ENCODE results near the gene SCN3B.

SCN3B gene

DNA sequence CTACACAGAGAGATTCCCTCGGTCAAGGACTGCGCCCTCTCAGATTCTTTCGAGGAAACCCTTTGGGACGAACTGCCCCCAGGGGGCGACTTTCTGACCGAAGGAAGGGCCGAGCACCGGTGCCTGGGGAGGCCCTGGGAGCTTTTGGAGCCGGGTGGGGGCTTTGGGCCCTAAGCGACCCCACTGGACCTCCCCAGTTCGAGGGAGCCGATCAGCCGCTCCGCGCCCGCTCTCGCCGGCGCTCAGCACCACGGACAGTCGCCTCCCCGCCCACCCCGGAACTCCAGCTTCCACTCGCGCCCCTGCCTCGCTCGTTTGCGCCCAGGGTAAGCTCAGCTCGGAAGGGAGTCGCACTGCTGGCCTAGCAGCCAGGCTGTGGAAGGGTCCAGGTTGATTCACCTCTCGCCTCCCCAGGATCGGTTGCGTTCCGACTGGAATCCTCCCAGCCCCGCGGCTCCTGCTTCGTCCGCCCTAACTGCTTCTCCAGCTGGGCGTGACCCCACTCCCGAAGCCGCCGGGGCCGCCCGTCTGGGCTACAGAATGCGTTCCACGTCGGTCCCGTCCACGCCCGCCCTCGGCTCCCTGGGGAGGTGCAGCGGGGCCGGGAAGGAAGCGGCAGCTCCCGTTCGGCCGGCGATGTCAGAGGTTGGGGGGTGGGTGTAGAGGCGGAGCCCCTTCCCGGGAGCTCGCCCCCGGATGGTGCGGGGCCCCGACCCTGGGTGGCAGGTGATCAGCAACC, 428 bp downstream of the SCN3B start:
- no peak for DNase-seq

- no peak for DNase-seq
Observed at GRCh38 chr11:123653483-123653826, 969 bp downstream of the SCN3B start.

- no peak for DNase-seq
Observed at GRCh38 chr11:123652599-123652998, 1.8 kb downstream of the SCN3B start.

GRCh38 chr11:123650901-123651300, 3.5 kb downstream of the SCN3B start:
- DNase-seq: no peak

- no peak for DNase-seq
Observed at GRCh38 chr11:123645286-123645975, 9.0 kb downstream of the SCN3B start.

DNA sequence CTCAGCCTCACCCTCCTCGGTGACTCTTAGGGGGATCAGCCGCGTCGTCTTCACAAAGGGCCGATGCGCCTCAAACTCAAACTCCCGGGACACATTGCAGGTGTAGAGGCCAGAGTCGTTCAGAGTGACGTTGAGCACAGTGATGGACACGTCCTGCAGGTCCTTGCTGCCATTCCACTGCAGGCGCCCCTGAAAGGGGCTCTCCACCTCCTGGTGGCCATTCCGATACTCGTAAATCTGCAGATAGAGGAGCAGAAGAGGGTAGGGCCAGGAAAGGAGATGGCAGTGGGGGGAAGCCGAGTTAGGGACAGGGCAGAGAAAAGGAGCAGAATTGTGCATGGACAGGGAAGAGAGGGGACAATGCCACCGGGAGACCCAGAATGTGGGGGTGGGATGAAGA, 12.0 kb downstream of the SCN3B start:
- no peak for DNase-seq

- no peak for DNase-seq
Observed at GRCh38 chr11:123641495-123641840, 13.0 kb downstream of the SCN3B start.

- peak in 1 of 2 donors; percentile 39 for DNase-seq
Observed at GRCh38 chr11:123640677-123641494, 13.5 kb downstream of the SCN3B start.

GRCh38 chr11:123640029-123640428, 14.4 kb downstream of the SCN3B start:
- no peak for DNase-seq

DNA sequence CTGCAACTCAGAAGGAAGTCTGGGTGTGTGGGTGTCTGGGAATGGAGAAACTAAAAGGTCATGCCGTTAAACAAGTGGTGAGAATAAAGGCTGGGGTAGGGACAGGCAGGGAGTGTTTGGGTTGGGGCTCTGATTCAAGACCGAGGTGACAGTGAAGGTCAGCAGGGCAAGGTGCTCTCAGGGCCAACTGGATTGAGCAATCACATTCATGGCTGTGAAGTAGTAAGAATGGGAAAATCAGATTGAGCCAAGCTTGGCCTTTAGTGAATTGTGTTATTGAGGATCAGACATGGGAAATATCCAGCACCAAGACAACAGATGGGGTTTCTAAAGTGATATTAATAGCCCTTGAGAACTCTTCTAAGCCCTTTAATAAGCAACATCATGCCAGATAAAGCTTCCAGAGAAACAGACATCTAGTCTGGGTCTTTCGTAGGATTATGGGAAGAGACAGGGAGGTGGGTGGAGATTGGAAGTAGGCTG, 24.3 kb downstream of the SCN3B start:
- no peak for DNase-seq

DNA sequence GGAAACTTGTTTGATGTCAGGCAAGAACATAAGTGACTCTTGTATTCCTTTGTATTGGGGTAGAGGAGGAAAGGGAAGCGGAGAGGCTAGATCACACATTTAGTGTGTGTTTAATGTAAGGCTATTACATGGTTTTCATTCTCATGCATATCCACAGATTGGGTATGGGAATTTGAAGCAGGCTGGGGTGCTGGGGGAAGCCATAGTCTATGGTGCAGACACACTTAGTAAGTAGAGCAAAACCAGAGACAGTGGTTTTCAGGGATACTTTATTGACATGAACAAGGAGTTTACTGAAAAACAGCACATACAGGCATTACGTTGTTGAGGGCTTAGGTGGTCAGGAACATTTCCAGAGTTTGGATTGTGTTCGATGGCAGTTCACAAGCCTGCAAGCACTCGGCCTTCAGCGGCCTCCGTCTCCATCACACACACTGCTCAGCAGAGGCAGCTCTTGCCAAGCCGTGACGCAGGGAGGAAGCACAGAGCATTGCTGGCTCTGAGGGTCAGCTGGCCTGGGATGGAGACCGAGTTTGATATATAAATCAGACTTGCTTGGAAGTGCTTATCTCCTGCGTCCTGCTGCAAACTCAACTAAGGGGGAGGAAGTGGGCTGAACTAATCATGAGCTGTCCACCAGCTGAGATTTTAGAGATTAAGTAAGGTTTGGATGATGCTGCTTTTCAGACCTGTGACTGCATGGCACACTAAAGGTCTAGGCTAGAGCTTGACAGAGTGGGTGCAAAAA, 25.3 kb downstream of the SCN3B start:
- no peak for DNase-seq

DNA sequence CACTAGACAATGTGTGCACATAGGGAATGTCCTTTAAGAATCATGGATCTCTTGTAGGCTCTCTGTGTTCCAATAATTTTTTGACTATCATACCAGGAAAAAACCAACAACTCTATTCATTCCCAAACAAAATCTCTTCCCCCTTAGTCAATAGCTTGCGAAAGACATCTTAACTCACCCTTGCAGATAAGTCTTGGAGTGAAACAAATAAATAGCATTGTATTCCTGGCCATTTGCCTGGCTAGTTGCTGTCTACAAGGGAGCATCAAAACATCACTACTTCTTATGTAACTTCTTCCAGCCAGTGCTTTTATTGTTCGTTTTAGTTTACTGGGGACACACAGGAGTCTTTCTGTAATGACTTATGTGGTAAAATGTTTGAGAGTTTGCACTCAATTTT, 29.4 kb downstream of the SCN3B start:
- no peak for DNase-seq

DNA sequence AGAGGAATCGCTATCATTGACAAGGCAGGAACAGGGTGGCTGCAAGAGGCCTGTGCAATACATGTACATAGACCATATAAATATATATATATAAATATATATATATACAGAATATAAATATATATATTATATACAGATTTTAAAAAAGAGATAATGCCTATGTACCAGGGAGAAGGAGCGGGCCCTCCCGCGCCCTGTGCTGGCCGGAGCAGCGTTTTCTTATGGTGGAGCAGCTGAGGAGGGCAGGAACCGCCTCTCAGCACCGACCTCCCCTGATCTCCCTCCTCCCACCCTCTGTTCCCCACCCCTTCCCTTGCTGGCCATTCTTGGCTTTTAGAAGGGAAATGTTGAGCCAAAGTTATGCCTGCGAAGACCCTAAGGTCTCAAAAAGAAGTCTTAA, 31.8 kb downstream of the SCN3B start:
- no peak for DNase-seq

DNA sequence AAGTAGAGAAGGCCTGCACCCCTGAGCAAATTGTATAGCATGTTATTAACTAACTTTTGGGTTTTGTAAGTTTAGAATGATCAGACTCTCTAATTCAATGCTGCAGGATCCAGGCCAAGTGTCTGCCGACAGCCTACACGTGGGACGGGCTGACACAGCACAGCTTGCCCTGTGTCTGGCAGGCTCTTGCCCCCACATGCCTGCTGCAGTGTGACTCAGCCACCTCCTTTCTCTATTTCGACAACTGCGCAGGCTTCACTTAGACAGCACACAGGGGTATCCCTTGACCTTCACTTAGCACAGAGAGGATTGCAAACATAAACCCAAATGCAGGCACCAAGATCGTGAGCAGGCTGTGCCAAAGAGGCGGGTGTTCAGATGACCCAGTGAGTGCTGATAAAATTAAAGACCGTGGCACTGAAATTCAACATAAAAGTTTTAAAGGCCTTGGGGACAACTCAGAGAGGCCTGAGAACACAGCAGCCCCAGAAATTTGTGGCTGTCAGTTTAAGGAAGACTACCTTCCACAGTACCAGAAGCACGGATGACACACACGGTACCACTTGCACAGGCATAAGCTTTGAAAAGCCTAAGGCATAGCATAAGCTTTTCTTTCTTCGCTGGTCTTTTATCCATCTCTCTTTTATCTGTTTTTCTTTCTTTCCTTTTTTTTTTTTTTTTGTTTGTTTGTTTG, 37.8 kb downstream of the SCN3B start:
- DNase-seq: no peak

GRCh38 chr11:123611698-123612097, 42.7 kb downstream of the SCN3B start:
- no peak for DNase-seq

DNA sequence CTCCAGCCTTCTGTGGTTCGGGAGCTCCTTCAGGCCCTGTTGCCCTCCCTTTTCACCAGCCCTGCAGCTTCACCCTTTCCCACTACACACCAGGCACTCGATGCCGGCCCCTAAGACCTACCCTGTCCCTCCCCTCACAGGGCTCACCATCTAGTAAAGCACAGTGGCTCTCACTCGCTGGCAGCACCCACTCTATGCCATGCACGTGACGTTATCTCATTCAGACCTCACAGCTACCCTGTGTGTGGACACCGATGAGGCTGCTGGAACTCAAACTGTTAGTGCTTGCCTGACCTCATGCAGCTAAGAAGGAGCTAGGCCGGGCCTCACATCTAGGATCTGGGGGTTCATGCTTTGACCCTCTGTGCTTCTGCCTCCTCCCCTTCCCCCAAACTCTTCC, 45.5 kb downstream of the SCN3B start:
- DNase-seq: no peak

DNA sequence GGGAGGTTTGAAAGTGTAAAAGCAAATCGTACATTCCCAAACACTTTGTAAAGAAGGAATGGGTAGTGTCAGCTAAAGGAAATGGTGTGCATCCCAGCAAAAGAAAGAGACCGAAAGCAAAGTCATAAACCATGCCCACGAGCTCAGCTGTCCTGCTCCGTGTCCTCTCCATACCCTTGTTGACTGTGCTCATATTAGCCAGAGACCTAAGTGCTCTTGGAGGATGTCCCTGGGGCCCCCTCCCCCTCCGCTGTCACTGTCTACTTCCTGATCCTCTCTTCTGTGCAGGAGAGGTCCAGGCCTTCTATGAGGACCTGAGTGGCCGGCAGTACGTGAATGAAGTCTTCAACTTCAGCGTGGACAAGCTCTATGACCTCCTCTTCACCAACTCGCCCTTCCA, 46.1 kb downstream of the SCN3B start:
- DNase-seq: no peak

DNA sequence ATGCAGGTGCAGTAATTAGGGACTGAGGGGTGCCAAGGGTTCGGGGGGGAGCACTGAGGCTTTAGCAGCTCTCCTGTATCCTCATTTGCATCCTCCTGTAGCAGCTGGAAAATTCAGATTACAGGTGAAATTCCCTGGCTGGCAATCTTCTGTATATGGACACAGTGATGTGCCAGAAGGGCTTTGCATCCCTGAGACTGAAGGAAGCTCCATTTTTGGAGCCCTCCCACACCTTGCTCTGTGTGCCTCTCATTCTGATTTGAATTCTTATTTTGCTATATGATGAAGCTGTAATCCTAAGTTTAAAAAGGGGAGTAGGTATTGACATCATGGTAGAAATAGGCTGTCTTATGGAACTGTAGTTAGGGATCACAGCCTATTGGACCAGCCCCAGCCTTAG, 46.6 kb downstream of the SCN3B start:
- DNase-seq: no peak

DNA sequence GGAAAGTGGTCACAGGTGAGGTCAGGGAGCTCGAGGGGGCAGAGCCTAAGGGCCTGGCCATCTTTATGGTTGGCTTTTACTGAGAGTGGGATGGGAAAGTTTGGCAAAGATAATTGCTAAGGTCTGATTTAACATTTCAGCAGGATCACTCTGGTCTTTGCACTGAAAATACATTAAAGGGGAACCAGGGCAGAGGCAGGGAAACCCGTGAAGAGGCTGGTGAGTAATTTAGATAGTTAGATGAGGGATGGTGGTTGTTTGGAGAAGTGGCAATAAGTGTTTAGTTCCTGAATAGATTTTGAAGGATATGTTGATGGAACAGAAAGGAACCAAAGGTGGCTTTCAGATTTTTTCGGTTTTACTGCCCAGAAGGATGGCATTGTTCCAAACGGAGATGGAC, 50.8 kb downstream of the SCN3B start:
- no peak for DNase-seq

DNA sequence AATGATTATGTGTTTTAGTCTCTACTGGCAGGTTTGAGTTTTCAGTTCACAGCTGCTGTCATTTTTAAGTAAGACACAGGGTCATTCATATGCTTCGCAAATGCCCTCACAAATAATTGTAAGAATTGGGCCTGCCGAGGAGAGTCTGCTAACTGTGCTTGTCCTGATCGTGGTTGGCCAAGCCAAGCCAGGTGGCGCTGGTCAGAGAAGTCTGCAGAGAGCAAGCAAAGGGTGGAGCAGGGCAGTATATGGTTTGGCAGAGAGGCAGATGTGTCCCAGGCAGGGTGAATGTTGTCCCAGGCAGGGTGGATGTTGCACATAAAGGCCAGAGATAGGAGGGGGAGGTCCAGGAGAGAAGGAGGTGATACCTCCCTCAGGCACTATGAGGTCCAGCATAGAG, 52.7 kb downstream of the SCN3B start:
- no peak for DNase-seq

- DNase-seq: no peak
Observed at GRCh38 chr11:123601136-123601535, 53.3 kb downstream of the SCN3B start.

DNA sequence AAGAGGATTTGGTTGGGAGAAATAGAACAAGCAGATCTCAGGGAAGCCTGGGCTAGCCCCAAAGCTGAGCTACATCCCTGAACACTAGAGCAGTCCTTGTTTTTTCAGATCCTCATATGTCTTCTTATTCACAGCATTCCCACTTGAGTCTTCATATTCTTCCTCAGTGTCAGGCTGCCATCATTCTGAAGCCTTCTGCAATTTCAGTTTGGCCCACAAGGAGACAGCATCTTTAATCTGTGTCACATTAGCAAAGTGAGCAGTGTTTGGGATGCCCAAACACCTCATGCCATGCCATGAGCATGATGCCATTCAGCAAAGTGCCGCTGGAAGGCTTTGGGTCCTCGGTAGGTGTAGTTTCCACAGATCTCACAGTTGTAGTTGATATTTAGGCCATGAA, 56.6 kb downstream of the SCN3B start:
- DNase-seq: no peak

- no peak for DNase-seq
Observed at GRCh38 chr11:123594921-123595320, 59.5 kb downstream of the SCN3B start.
